Skeletal muscle tissue (tissue), 4 donors: ENCODE data around the gene KLK5. TPM values are rescaled to one million over a fixed set of nuclear protein-coding genes. Genes with fewer than 3 reads are reported as not detected.

Source experiments
- H3K27ac ChIP-seq: one replicate; pipeline ENCODE4 v1.7.0; 2013; ENCODE audit warnings: mild to moderate bottlenecking, low read depth, low read length, inconsistent platforms
- H3K27me3 ChIP-seq, 3 donors: one replicate each; pipeline ENCODE4 v1.7.0; 2013; ENCODE audit warnings: low read length in 3 of 3; ENCODE audit not compliant: control insufficient read depth in 3 of 3, insufficient read depth in 3 of 3
- H3K36me3 ChIP-seq, 3 donors: one replicate each; pipeline ENCODE4 v1.7.0; 2013; ENCODE audit warnings: low read length in 3 of 3; ENCODE audit not compliant: control insufficient read depth in 3 of 3, insufficient read depth in 3 of 3
- H3K4me1 ChIP-seq, 3 donors: one replicate each; pipeline ENCODE4 v1.7.0; 2013; ENCODE audit warnings: low read length in 3 of 3, mild to moderate bottlenecking in 3 of 3; ENCODE audit not compliant: control insufficient read depth in 3 of 3, insufficient read depth in 3 of 3
- H3K4me3 ChIP-seq, 3 donors: one replicate each; pipeline ENCODE4 v1.7.0; 2013; ENCODE audit warnings: low read length in 3 of 3
- H3K9ac ChIP-seq, 3 donors: one replicate each; pipeline ENCODE4 v1.7.0; 2013; ENCODE audit warnings: low read length in 3 of 3, mild to moderate bottlenecking in 3 of 3, moderate library complexity in 2 of 3, low read depth in 1 of 3
- H3K9me3 ChIP-seq, 3 donors: one replicate each; pipeline ENCODE4 v1.7.0; 2013; ENCODE audit warnings: low read length in 3 of 3; ENCODE audit not compliant: control insufficient read depth in 3 of 3
- total RNA-seq: library from RNA; depleted of rRNA; stranded (reverse); fragments of >200 nt; gene quantifications from one replicate; pipeline ENCODE4 v1.2.3, GENCODE V29; 2014
- donor health status: Osteomylitis.

KLK5 gene
- total RNA-seq, 1 donor from 2014 or later = not detected

DNA sequence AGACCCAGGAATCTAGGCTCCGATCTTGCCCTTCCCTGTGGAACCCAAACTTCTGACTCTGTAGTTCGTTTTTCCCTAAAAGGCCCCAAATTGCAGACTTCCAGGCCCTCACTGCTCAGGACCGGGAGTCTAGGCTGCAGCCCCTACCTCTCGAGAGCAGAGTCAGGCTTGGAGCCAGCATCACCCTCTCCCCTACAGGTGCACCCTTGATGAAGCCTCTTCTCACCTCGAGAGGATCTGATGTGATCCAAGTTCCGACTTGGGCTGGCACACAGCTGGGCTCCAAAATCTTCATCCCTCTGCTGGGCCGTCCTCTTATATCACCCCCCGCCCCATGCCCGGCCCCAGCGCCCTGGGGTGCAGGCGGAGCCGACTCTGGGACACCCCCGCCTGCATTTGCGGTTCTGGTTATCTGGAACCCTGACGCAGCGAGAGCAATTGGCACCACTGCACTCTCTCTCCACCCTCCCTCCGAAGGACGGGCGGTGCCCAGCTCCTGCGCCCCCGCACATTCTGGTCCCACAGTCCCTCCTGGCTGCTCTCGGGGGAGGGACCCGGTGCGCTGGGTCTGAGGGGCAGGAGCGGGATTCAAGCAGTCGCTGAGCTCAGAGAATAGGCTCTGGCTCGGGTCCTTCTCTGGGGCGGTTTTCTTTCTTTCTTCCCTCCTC lies 30.9 kb upstream of the KLK5 start, which contains the start of gene KLK7:
Gene KLK7 (minus strand): TSS at position 293 of the 668 bp plus-strand sequence. CDS start 1,518 bp downstream, outside the sequence.
- Histone ChIP-seq H3K4me1 (no peaks in the 10 kb centered on the region), H3K9ac (no peak within 1 kb of the TSS), H3K27me3 (peaks cover 0 to 18% (median 5%) of the 10 kb centered on the region in 3 donors), H3K9me3 (no peaks in the 10 kb centered on the region), H3K27ac (no peak within 1 kb of the TSS), H3K36me3 (no peaks in the 10 kb centered on the region), H3K4me3 (no peak within 1 kb of the TSS)

DNA sequence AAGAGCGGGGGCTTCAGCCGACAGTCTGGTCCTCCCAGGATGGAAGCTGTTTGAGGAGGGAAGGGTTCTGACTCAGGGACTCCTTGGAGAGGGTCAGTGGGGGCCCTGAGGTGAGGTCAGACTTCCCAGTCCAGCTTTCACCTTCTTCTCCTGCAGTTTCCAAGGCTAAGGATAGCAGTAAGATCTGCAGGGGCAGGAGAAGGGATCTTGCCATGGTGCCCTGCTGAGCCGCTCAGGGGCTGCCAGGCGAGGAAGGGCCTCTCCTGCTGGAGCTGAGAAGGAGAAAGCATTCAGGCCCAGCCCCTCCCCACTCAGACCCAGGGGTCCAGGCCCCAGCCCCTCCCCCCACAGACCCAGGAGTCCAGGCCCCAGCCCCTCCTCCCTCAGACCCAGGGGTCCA lies 29.3 kb upstream of the KLK5 start:
- no peak overlapping the region for H3K4me3 ChIP-seq
- H3K36me3 ChIP-seq = no peaks in the 10 kb centered on the region
- peaks cover 0 to 3% (median 0%) of the 10 kb centered on the region in 3 donors for H3K9me3 ChIP-seq
- H3K27me3 ChIP-seq = peaks cover 5 to 22% (median 6%) of the 10 kb centered on the region in 3 donors
- H3K4me1 ChIP-seq = no peaks in the 10 kb centered on the region
- no peak overlapping the region for H3K9ac ChIP-seq
- no peak overlapping the region for H3K27ac ChIP-seq

DNA sequence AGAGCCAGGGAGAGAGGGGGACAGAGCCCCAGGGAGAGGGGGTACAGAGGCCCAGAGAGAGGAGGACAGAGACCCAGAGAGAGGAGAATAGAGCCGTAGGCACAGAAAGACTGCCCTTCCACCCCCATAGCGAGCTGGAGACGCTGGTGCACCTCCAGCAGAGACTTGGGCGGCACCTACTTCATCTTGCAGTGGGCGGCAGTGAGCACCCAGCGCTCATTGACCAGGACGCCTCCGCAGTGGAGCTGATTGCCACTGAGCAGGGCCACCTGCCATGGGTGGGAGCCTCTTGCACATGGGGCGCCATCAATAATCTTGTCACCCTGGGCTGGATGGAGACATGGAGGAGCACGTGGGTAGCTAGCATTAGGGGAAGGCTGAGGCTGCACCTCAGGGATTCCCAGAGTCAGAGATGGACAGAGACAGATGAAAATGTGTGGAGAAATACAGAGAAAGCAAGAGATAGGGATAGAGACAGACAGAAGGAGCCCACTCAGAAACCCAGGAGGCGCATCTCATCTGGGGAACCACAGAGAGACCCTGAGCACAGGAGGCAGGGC lies 28.8 kb upstream of the KLK5 start:
- Histone ChIP-seq H3K9ac (no peak overlapping the region), H3K27me3 (peaks cover 5 to 22% (median 6%) of the 10 kb centered on the region in 3 donors), H3K4me3 (no peak overlapping the region), H3K27ac (no peak overlapping the region), H3K9me3 (peaks cover 0 to 3% (median 0%) of the 10 kb centered on the region in 3 donors), H3K4me1 (no peaks in the 10 kb centered on the region), H3K36me3 (no peaks in the 10 kb centered on the region)

DNA sequence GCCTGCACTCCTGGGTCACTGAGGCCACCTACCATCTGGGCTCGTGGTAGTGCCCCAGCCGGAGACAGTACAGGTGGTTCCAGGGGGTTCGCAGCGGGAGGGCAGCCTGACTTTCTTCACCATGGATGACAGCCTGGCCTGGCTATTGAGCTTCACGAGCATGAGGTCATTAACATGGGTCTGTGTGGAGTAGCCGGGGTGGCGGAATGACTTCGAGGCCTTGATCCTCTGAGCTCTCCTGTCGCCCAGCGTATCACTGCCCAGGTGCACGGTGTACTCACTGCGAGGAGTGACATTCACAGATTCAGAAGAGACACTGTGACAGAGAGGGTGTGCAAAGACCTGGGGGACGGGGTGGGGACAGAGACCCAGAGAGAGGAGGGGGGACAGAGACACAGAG lies 27.4 kb upstream of the KLK5 start:
- H3K36me3 ChIP-seq = no peaks in the 10 kb centered on the region

DNA sequence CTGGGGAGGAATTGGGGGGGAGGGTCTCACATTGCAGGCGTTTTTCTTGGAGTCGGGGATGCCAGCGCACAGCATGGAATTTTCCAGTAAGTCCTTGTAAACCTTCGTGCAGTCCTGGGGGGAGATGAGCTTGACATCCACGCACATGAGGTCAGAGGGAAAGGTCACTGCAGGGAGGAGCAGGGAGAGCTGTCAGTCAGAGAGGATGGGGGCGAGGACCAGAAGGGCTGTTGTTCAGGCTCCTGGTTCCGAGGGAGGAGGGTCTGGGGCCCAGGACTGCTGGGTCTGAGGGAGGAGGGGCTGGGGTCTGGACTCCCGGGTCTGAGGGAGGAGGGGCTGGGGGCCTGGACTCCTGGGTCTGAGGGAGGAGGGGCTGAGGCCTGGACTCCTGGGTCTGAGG lies 26.9 kb upstream of the KLK5 start:
- Histone ChIP-seq H3K27ac (no peak overlapping the region), H3K9me3 (peaks cover 0 to 3% (median 0%) of the 10 kb centered on the region in 3 donors), H3K27me3 (peaks cover 5 to 27% (median 6%) of the 10 kb centered on the region in 3 donors), H3K36me3 (no peaks in the 10 kb centered on the region), H3K4me3 (no peak overlapping the region), H3K9ac (no peak overlapping the region), H3K4me1 (no peaks in the 10 kb centered on the region)

More for the DNA sequence above, 27.4 kb upstream of the KLK5 start:
- H3K9me3 ChIP-seq = peaks cover 0 to 3% (median 0%) of the 10 kb centered on the region in 3 donors
- H3K9ac ChIP-seq = no peak overlapping the region
- no peak overlapping the region for H3K27ac ChIP-seq
- no peaks in the 10 kb centered on the region for H3K4me1 ChIP-seq
- peaks cover 5 to 27% (median 6%) of the 10 kb centered on the region in 3 donors for H3K27me3 ChIP-seq
- H3K4me3 ChIP-seq = no peak overlapping the region

DNA sequence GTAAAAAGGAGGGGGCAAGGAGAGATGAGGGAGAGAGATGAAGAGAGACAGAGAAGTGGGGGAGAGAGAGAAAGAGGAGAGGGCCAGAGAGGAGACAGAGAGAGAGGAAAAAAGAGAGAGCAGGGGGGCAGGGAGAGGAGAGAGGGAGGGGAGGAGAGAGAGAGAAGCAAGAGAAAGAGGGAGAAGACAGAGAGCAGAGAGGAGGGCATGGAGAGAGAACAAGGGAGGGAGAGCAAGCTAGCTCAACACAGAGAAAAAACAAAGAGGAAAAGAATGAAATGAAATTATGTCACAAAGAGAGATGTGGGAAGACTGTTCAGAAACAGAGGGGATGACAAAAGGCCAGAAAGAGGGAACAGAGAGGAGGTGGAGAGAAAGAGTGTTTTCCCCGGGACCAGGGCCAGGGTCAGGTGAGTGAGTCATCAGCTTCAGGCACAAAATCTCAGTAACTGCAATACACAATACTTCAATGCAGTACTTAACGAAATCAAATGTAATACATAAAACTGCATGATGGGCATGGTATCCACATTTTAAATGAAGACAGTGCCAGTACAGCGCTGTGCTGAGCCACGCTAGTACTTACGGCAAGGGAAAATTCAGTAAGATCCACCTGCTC lies 26.0 kb upstream of the KLK5 start:
- Histone ChIP-seq H3K9ac (no peak overlapping the region), H3K36me3 (no peaks in the 10 kb centered on the region), H3K27me3 (peaks cover 5 to 27% (median 6%) of the 10 kb centered on the region in 3 donors), H3K4me3 (no peak overlapping the region), H3K9me3 (peaks cover 0 to 3% (median 0%) of the 10 kb centered on the region in 3 donors), H3K27ac (no peak overlapping the region), H3K4me1 (no peaks in the 10 kb centered on the region)

DNA sequence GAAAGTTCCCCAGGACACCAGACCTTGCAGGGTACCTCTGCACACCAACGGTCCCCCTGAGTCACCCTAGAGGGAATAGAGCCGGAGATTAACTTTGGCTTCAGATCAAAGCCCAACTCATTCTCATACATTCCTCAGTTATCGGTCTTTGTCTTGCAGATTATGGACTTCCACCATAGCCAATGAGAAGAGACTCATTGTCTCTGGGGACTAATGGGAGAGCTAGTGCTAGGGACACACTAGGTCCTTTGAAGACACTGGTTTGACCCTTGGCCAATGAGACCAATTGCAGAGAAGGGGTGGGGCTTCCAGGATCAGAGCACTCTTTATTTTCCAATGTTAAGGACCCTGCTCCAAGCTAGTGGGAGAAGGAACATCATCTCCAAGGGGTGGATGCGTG lies 24.8 kb upstream of the KLK5 start:
- Histone ChIP-seq H3K4me3 (no peak overlapping the region), H3K9ac (no peak overlapping the region), H3K9me3 (peaks cover 0 to 3% (median 0%) of the 10 kb centered on the region in 3 donors), H3K4me1 (no peaks in the 10 kb centered on the region), H3K27ac (no peak overlapping the region), H3K36me3 (no peaks in the 10 kb centered on the region), H3K27me3 (peaks cover 5 to 27% (median 6%) of the 10 kb centered on the region in 3 donors)

DNA sequence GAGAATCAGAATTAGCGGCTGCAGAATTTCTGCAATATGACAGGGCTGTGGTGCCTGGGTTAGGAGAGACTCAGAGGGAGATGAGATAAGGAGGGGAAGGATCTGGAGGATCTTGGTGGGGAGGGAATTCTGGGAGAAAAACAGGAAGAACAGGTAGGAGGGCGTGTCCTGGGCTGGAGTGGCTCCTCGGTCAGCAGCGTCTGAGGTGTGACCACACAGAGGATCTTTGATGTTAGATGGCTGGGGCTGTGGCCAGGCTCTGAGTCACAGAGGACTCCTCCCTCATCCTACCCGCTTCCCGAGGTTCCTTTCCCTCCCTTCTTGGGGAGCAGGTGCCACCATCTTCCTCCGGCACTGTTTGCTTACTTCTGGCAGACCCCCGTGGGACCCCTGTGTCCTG lies 22.9 kb upstream of the KLK5 start:
- Histone ChIP-seq H3K27ac (no peak overlapping the region), H3K36me3 (no peaks in the 10 kb centered on the region), H3K4me3 (no peak overlapping the region), H3K27me3 (peaks cover 0 to 23% (median 6%) of the 10 kb centered on the region in 3 donors), H3K4me1 (no peaks in the 10 kb centered on the region), H3K9ac (no peak overlapping the region), H3K9me3 (peaks cover 0 to 3% (median 0%) of the 10 kb centered on the region in 3 donors)

DNA sequence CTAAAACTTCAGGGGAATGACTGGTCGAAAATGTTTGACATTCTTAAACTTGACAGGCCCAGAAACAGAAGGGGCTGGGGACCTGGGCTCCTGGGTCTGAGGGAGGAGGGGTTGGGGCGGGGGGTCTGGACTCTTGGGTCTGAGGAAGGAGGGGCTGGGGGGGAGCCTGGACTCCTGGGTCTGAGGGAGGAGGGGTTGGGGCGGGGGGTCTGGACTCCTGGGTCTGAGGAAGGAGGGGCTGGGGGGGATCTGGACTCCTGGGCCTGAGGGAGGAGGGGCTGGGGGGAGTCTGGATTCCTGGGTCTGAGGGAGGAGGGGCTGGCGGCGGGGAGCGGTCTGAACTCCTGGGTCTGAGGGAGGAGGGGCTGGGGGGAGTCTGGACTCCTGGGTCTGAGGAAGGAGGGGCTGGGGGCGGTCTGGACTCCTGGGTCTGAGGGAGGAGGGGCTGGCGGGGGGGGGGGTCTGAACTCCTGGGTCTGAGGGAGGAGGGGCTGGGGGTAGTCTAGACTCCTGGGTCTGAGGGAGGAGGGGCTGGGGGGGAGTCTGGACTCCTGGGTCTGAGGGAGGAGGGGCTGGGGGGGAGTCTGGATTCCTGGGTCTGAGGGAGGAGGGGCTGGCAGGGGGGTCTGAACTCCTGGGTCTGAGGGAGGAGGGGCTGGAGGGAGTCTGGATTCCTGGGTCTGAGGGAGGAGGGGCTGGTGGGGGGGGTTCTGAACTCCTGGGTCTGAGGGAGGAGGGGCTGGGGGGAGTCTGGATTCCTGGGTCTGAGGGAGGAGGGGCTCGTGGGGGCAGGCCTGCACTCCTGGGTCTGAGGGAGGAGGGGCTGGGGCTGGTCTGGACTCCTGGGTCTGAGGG lies 22.1 kb upstream of the KLK5 start:
- Histone ChIP-seq H3K36me3 (no peaks in the 10 kb centered on the region), H3K27me3 (peaks cover 0 to 25% (median 6%) of the 10 kb centered on the region in 3 donors), H3K4me3 (no peak overlapping the region), H3K4me1 (no peaks in the 10 kb centered on the region), H3K9ac (no peak overlapping the region), H3K9me3 (peaks cover 0 to 3% (median 0%) of the 10 kb centered on the region in 3 donors), H3K27ac (no peak overlapping the region)
